CD14-positive monocyte (primary cell): ENCODE data around the gene CPNE4. TPM values are rescaled to one million over a fixed set of nuclear protein-coding genes. Genes with fewer than 3 reads are reported as not detected.

Experiments
- DNase-seq, 3 donors: peaks; one replicate each; pipeline ENCODE4 v3.0.0-alpha.2; 2011 to 2022
- H2AFZ ChIP-seq: 2 replicates; pipeline ENCODE4 v1.6.0; 2012; ENCODE audit warnings: mild to moderate bottlenecking, low read depth, low read length, inconsistent platforms; ENCODE audit not compliant: insufficient read depth, poor library complexity, severe bottlenecking
- H3K27ac ChIP-seq, 2 donors: 1 replicate in 1 of 2; 2 replicates in 1 of 2; pipeline ENCODE4 v1.5.1; 2012 to 2013; ENCODE audit warnings: low read length in 2 of 2, control low read depth in 1 of 2, inconsistent platforms in 1 of 2, low read depth in 1 of 2, mild to moderate bottlenecking in 1 of 2
- H3K27me3 ChIP-seq, 2 donors: one replicate each; pipeline versions ENCODE4 v1.6.0 to v1.6.1; 2011 to 2013; ENCODE audit warnings: low read length in 2 of 2; ENCODE audit not compliant: control insufficient read depth in 2 of 2, insufficient read depth in 2 of 2
- H3K36me3 ChIP-seq, 2 donors: replicated peaks in 1 of 2; 1 replicate in 1 of 2; 2 replicates in 1 of 2; pipeline versions ENCODE4 v1.5.1 to v1.6.1; 2012 to 2013; ENCODE audit warnings: low read length in 2 of 2, control low read depth in 1 of 2, inconsistent platforms in 1 of 2, mild to moderate bottlenecking in 1 of 2; ENCODE audit not compliant: insufficient read depth in 2 of 2, control insufficient read depth in 1 of 2
- H3K4me1 ChIP-seq, 2 donors: 1 replicate in 1 of 2; 2 replicates in 1 of 2; pipeline versions ENCODE4 v1.5.1 to v1.6.1; 2012 to 2013; ENCODE audit warnings: low read length in 2 of 2, control low read depth in 1 of 2, inconsistent platforms in 1 of 2, mild to moderate bottlenecking in 1 of 2, moderate library complexity in 1 of 2; ENCODE audit not compliant: insufficient read depth in 2 of 2, control insufficient read depth in 1 of 2
- H3K4me2 ChIP-seq: replicated peaks from 2 replicates; pipeline ENCODE3; 2012; ENCODE audit warnings: low read length, moderate library complexity, mild to moderate bottlenecking; ENCODE audit not compliant: poor library complexity, severe bottlenecking; ENCODE audit errors: extremely low read depth
- H3K4me3 ChIP-seq, 3 experiments: fragments of 200-600 bp in 1 of 3; sonication (generic) in 1 of 3; replicated peaks in 1 of 3; 1 replicate in 2 of 3; 2 replicates in 1 of 3; pipeline ENCODE4 v1.5.1; 2011 to 2013; ENCODE audit warnings: low read length in 3 of 3, mild to moderate bottlenecking in 3 of 3, control low read depth in 2 of 3, low read depth in 2 of 3, inconsistent platforms in 1 of 3, moderate library complexity in 1 of 3
- H3K79me2 ChIP-seq: 2 replicates; pipeline ENCODE4 v1.6.0; 2012; ENCODE audit warnings: mild to moderate bottlenecking, control low read depth, inconsistent platforms, low read length, moderate library complexity; ENCODE audit not compliant: insufficient read depth
- H3K9ac ChIP-seq: 2 replicates; pipeline ENCODE4 v1.6.0; 2017; ENCODE audit warnings: low read length, mild to moderate bottlenecking; ENCODE audit not compliant: insufficient read depth, poor library complexity, severe bottlenecking
- H3K9me3 ChIP-seq, 2 donors: replicated peaks in 1 of 2; 1 replicate in 1 of 2; 2 replicates in 1 of 2; pipeline versions ENCODE4 v1.5.1 to v1.6.1; 2012 to 2013; ENCODE audit warnings: low read length in 2 of 2, control low read depth in 1 of 2; ENCODE audit not compliant: control insufficient read depth in 1 of 2, insufficient read depth in 1 of 2
- H4K20me1 ChIP-seq: 2 replicates; pipeline ENCODE4 v1.6.0; 2012; ENCODE audit warnings: mild to moderate bottlenecking, low read length, control low read depth, moderate library complexity; ENCODE audit not compliant: insufficient read depth
- H3K27ac Mint-ChIP-seq, 7 donors: one replicate each; pipeline ENCODE4 v1.8.0; 2020; ENCODE audit warnings: mild to moderate bottlenecking in 7 of 7, mixed read lengths in 7 of 7, moderate library complexity in 6 of 7, inconsistent platforms in 2 of 7
- H3K27me3 Mint-ChIP-seq, 3 donors: one replicate each; pipeline ENCODE4 v1.8.0; 2021 to 2022; ENCODE audit warnings: low read depth in 3 of 3, mild to moderate bottlenecking in 3 of 3, mixed read lengths in 3 of 3, moderate library complexity in 3 of 3, inconsistent platforms in 1 of 3
- H3K36me3 Mint-ChIP-seq, 2 donors: one replicate each; pipeline ENCODE4 v1.8.0; 2020; ENCODE audit warnings: mixed read lengths in 2 of 2, inconsistent platforms in 1 of 2, mild to moderate bottlenecking in 1 of 2
- H3K4me1 Mint-ChIP-seq: one replicate; pipeline ENCODE4 v1.8.0; 2020; ENCODE audit warnings: mild to moderate bottlenecking, mixed read lengths
- H3K4me3 Mint-ChIP-seq, 2 donors: one replicate each; pipeline ENCODE4 v1.8.0; 2020; ENCODE audit warnings: mild to moderate bottlenecking in 2 of 2, mixed read lengths in 2 of 2, moderate library complexity in 1 of 2
- H3K9me3 Mint-ChIP-seq, 7 donors: one replicate each; pipeline ENCODE4 v1.8.0; 2020 to 2022; ENCODE audit warnings: mixed read lengths in 7 of 7, mild to moderate bottlenecking in 6 of 7, moderate library complexity in 6 of 7, inconsistent platforms in 2 of 7
- WGBS: methylation state at CpG from one replicate; pipeline ENCODE4 v1.1.5; 2013; ENCODE audit warnings: missing lambda C conversion rate; ENCODE audit not compliant: insufficient coverage; 5-methylcytosine and 5-hydroxymethylcytosine counted together
- intact Hi-C, 2 donors: fragments of 100-400 bp; cut with micrococcal nuclease; formaldehyde crosslinking; loops; one replicate each; pipeline versions ENCODE4 v1.15.0 to v1.15.1; 2023
- polyA plus RNA-seq, 3 donors: library from polyadenylated mRNA; depleted of rRNA in 1 of 3; unstranded in 2 of 3; stranded (reverse) in 1 of 3; fragments of 300-500 nt in 2 of 3; fragments of >200 nt in 1 of 3; fragmentation: Illumina TruSeq in 2 of 3; gene quantifications; 1 replicate in 2 of 3; 2 replicates in 1 of 3; pipeline ENCODE4 v1.2.3, GENCODE V29; 2012 to 2021
- TF ChIP-seq, protein P1 (sequence below): fragments of 200-600 bp; IDR thresholded peaks from one replicate; pipeline ENCODE4 v1.8.0; 2022; ENCODE audit warnings: antibody characterized with exemption, mild to moderate bottlenecking

CPNE4 gene
- polyA plus RNA-seq, 3 donors, result not detected

DNA sequence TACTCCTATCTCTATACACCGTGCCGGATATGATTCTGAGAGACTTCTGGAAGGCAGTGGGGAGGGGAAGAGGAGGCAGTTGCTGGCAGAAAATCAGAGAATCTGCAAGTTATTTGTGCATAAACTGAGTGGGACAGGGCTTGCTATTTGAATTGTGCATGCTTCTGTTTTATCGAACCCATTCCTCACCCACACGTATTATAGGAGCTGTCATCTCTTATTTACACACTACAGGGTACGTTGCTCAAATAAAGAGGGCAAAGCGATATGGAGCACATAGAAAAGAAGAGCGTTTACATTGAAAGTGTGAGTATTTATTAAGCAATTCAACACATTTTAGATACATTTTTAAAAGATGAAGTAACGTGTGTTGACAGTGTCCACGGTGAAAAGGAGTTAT lies 191.6 kb downstream of the CPNE4 start:
- Mint-ChIP-seq H3K27me3 (peaks cover 14 to 21% (median 17%) of the 10 kb centered on the region in 3 donors), H3K4me1 (peaks cover 13% of the 10 kb centered on the region), H3K9me3 (no peaks in the 10 kb centered on the region), H3K36me3 (no peaks in the 10 kb centered on the region), H3K27ac (no peak overlapping the region), H3K4me3 (no peak overlapping the region)
- H3K4me2 ChIP-seq, result no peak overlapping the region
- H3K27me3 ChIP-seq, result peaks cover 23 to 39% of the 10 kb centered on the region in 2 donors
- H3K4me3 ChIP-seq, result no peak overlapping the region
- intact Hi-C loops, result no loop called here
- WGBS, result no CpG with 5 or more reads among the region's 9 CpGs
- no peaks in the 10 kb centered on the region for H4K20me1 ChIP-seq
- H3K79me2 ChIP-seq, result no peaks in the 10 kb centered on the region
- TF ChIP-seq, protein P1, sequence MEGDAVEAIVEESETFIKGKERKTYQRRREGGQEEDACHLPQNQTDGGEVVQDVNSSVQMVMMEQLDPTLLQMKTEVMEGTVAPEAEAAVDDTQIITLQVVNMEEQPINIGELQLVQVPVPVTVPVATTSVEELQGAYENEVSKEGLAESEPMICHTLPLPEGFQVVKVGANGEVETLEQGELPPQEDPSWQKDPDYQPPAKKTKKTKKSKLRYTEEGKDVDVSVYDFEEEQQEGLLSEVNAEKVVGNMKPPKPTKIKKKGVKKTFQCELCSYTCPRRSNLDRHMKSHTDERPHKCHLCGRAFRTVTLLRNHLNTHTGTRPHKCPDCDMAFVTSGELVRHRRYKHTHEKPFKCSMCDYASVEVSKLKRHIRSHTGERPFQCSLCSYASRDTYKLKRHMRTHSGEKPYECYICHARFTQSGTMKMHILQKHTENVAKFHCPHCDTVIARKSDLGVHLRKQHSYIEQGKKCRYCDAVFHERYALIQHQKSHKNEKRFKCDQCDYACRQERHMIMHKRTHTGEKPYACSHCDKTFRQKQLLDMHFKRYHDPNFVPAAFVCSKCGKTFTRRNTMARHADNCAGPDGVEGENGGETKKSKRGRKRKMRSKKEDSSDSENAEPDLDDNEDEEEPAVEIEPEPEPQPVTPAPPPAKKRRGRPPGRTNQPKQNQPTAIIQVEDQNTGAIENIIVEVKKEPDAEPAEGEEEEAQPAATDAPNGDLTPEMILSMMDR, result no peak
- H2AFZ ChIP-seq, result no peak overlapping the region
- H3K36me3 ChIP-seq, result no peaks in the 10 kb centered on the region
- H3K9ac ChIP-seq, result no peak overlapping the region
- H3K4me1 ChIP-seq, result peaks cover 10 to 13% of the 10 kb centered on the region in 2 donors
- H3K9me3 ChIP-seq, result no peaks in the 10 kb centered on the region
- no peak for DNase-seq
- H3K27ac ChIP-seq, result no peak overlapping the region

DNA sequence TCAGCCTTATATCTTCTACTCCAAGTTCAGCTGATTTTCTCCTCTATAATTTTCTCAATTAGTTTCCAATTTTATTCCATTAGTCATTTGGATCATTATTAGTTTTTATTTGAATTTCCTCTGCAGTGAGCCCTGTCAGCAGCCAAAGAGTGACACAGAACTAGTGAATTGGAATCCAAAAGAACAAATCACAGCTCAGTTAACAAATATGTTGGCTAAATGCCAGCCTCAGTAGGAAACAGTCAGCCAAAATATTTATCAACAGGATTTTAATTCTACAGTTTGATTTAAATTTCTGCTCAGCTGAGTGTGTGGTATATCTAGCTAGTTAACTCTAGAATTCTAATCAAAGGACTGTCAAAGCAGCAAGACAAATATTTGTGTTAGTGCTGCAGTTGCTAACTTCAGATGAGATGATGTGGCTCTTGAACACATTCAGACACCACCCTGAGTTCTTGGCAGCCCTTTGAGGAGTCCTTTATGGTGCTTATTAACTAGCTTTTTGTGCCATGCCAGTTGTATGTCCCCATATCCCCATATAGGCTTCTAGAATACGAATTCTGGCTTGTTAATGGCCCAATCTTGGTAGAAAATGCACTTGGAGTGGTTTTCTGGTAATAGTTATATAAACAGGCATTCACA lies 194.5 kb downstream of the CPNE4 start:
- H3K36me3 Mint-ChIP-seq, result no peaks in the 10 kb centered on the region
- H3K9ac ChIP-seq, result no peak overlapping the region
- no peak for DNase-seq
- no peak overlapping the region for H3K27ac Mint-ChIP-seq
- no peaks in the 10 kb centered on the region for H3K79me2 ChIP-seq
- H3K4me3 Mint-ChIP-seq, result peak overlapping the region in 1 of 2 donors; percentile 36
- H3K4me1 ChIP-seq, result no peaks in the 10 kb centered on the region
- H3K4me1 Mint-ChIP-seq, result no peaks in the 10 kb centered on the region
- no peak overlapping the region for H3K4me2 ChIP-seq
- no peaks in the 10 kb centered on the region for H4K20me1 ChIP-seq
- H3K27me3 Mint-ChIP-seq, result peaks cover 14 to 21% (median 16%) of the 10 kb centered on the region in 3 donors
- intact Hi-C loops, result no loop called here
- no peaks in the 10 kb centered on the region for H3K9me3 ChIP-seq
- TF ChIP-seq, protein P1, result no peak
- WGBS, result no CpG with 5 or more reads among the region's 1 CpG
- peaks cover 27 to 37% of the 10 kb centered on the region in 2 donors for H3K27me3 ChIP-seq
- peaks cover 0 to 2% (median 0%) of the 10 kb centered on the region in 7 donors for H3K9me3 Mint-ChIP-seq
- no peak overlapping the region for H3K27ac ChIP-seq
- H2AFZ ChIP-seq, result no peak overlapping the region
- H3K36me3 ChIP-seq, result no peaks in the 10 kb centered on the region
- no peak overlapping the region for H3K4me3 ChIP-seq
